GM12873 (cell line): ENCODE results near the gene NAT10.

Experiments
- TF ChIP-seq, protein P1 (sequence below): IDR thresholded peaks from 2 replicates; pipeline ENCODE4 v1.5.1; 2012; ENCODE audit warnings: low read depth, mild to moderate bottlenecking, moderate library complexity, low read length, control low read depth; ENCODE audit not compliant: insufficient read depth; ENCODE audit errors: missing control alignments

The NAT10 gene

DNA sequence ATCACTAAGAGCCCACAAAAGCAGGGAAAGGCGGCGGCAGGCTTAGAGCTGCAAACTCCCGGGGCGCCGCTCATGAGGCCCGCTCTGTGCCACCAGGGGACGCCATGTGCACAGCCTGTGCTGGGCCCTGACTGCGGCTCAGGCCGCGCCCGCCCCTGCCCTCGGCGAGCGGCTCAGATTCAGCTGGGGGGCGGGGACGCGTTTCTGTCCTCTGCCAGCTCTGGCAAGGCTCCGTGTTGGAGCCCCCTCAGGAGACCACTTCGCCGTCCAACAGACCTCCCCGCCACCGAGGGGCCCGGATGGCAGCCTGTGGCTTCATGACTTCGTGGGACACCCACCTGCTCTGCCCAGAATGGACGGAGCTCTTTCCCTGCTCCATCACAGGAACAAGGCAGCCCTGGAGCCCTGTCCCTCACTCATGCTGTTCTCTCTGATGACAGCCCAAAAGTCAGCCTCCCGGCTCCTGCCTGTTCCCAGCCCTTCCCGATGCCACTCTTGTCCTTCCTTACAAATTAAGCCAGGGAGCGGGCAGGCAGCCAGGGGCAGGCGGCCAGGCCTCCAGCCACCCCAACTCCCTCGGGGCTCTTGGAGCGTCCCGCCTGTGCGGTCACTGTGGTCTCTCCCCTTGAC is 69.1 kb downstream of the NAT10 start:
- TF ChIP-seq, protein P1, sequence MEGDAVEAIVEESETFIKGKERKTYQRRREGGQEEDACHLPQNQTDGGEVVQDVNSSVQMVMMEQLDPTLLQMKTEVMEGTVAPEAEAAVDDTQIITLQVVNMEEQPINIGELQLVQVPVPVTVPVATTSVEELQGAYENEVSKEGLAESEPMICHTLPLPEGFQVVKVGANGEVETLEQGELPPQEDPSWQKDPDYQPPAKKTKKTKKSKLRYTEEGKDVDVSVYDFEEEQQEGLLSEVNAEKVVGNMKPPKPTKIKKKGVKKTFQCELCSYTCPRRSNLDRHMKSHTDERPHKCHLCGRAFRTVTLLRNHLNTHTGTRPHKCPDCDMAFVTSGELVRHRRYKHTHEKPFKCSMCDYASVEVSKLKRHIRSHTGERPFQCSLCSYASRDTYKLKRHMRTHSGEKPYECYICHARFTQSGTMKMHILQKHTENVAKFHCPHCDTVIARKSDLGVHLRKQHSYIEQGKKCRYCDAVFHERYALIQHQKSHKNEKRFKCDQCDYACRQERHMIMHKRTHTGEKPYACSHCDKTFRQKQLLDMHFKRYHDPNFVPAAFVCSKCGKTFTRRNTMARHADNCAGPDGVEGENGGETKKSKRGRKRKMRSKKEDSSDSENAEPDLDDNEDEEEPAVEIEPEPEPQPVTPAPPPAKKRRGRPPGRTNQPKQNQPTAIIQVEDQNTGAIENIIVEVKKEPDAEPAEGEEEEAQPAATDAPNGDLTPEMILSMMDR, result peak; percentile 98

DNA sequence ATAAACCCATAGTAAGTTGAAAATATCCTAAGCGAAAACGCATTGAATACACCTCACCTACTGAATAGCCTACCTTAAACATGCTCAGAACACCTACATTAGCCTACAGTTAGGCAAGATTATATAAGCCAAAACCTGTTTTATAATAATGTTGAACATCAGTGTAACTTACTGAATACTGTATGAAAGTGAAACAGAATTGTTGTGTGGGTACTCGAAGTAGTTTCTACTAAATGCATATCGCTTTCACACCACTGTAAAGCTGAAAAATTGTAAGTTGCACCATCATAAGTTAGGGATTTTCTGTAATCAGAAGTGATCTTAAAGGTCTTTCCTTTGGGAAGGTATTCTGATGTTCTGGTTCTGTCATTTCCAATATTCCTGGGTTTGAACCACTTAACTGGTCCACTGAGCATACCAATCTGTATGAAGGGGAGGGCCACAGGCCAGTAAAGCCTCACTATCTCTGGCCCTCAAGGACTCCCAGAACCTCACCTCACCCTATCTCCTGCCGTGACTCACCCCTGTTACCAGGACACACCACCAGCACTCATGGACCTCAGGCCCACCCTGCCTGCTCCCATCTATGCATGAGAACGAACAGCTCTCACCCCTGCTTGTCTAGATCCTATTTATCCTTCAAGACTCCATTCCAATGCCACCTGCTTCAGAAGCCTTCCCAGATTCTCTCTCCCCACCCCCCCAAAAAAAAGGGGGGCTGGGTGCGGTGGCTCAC is 70.0 kb downstream of the NAT10 start:
- TF ChIP-seq, protein P1, result no peak

DNA sequence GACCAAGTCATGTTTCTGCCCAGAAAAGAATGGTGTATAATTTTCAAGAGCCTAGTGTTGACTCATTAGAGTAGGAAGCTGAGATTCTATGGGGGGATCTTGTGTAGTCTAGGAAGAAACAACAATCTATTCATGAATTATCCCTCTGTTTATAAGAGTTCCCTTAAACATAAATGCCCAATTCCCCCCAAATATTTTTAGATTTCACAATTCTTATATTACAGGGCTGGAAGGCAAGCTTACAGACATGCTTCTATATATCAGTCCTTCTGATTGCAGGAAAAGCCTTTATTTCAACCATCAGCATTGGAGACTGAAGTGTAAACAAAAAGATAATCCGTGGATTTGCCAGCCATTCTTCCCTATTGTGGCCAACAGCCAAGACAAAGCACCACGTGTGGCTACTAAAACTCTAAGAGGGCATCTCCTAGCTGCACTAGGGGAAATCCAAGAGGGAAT is 71.4 kb downstream of the NAT10 start:
- TF ChIP-seq, protein P1, result no peak

DNA sequence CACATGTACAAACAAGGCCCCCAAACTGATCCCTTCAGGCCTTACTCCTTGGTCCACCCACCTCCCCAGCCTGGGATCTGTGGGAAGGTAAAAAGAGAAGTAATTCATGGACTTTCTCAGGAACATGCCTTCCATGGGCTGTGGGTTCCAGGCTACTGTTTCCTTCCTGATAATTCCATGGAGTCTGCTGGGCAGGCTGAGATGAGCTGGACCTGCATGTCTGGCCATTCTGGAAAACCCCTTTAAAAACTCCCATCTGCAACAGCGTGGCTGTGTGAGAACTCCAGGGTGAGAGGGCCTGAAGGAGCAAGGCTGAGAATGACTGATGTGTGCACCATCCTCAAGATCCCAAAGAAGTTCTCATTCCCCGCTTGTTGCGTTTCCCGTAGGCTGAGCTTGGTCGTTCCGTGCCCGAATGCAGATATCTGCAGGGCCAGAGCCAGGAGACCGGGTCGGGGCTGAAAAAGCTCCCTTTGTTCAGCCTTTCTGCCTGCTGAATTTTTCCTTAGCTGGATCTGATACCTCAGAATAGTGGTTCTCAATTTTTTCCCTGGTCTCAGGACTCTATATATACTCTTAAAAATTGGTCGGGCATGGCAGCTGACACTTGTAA is 72.9 kb downstream of the NAT10 start:
- TF ChIP-seq, protein P1, result no peak

DNA sequence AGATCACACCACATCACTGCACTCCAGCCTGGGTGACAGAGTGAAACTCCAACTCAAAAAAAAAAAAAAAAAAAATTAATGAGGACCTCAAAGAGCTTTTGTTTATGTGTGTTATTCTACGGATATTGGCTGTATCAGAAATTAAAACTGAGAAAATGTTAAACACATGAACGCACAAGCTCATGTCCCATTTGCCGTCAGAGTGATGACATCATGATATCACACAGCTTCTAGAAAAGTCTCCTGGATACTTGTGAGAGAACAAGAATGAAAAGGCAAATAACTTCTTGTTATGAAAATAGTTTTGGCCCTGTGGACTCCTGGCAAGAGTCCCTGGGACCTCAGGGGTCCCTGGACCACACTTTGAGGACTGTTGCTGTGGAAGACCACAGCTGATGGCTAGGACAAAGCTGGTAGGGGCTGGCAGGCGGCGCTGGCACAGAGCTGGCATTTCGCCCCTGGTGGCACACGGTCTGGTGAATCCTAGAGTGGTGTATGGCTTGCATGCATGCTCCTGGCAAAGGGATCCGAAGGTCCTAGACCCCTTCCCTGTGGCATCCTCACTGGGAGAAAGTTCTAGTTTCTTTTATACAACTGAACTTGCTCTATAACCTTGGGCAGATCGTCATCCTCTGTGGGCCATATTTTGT is 73.7 kb downstream of the NAT10 start:
- TF ChIP-seq, protein P1, result no peak

DNA sequence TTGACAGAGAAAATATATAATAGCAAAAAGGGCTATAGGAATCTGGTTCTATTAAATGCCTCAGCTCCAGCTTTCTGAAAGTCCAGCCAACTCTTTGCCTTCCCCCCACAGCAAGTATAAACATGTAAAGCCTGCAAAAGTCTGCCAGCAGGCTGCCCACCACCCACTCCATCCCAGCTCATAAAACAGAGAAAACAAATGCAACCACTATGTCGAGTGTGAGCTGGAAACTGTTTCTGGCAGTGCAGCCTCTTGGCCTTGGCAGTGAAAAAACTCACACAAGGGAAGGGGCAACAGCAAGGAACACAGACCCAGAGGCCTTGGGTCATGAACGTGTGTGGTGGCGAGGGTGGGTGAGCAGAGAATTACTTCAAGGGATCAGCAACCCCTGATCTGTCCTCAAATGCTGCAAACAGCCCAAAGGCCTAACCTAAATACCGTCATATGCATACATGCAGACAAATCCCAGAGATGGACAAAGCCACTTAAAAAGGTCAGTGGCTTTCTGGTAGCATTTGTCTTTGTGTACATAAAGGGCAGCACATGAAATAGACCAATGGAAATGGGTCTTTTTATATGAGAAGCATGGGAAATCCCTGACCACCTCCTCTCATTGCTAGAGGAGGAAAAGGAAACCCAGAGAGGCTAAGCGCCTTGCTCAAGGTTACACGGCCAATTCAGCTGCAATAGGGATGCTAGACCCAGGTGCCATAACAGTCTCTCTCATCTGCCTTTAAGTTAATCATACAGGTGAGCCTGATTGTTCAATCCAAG is 74.8 kb downstream of the NAT10 start:
- TF ChIP-seq, protein P1, result no peak
